ENCODE measurements around the gene LIPC. TPM values are rescaled to one million over a fixed set of nuclear protein-coding genes. Genes with fewer than 3 reads are reported as not detected.

The LIPC gene
- total and polyA plus RNA-seq, 3 donors from 2014 or later, result 0.12 to 0.37 TPM; not detected in 1

- Histone ChIP-seq H3K27ac (no peak overlapping the region), H3K27me3 (no peaks in the 10 kb centered on the region), H3K9me3 (no peaks in the 10 kb centered on the region), H3K4me1 (no peaks in the 10 kb centered on the region), H3K36me3 (ENCODE audit: low read depth, missing control alignments) (no peaks in the 10 kb centered on the region), H3K4me3 (no peak overlapping the region)
- intact Hi-C loops (cut with DNase I; ENCODE audit: low total_unique reads), result no loop called here
- TF ChIP-seq, protein P1, sequence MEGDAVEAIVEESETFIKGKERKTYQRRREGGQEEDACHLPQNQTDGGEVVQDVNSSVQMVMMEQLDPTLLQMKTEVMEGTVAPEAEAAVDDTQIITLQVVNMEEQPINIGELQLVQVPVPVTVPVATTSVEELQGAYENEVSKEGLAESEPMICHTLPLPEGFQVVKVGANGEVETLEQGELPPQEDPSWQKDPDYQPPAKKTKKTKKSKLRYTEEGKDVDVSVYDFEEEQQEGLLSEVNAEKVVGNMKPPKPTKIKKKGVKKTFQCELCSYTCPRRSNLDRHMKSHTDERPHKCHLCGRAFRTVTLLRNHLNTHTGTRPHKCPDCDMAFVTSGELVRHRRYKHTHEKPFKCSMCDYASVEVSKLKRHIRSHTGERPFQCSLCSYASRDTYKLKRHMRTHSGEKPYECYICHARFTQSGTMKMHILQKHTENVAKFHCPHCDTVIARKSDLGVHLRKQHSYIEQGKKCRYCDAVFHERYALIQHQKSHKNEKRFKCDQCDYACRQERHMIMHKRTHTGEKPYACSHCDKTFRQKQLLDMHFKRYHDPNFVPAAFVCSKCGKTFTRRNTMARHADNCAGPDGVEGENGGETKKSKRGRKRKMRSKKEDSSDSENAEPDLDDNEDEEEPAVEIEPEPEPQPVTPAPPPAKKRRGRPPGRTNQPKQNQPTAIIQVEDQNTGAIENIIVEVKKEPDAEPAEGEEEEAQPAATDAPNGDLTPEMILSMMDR (IDR thresholded peaks at IDR 0.05), result no peak
- TF ChIP-seq POLR2A (IDR thresholded peaks at IDR 0.05), result no peak
- WGBS, 2 donors, result 87% methylated on average over 7 of the region's 7 CpGs
- DNase-seq, result no peak
These were observed 61.0 kb downstream of the LIPC start for GRCh38 chr15:58492661-58493397.

DNA sequence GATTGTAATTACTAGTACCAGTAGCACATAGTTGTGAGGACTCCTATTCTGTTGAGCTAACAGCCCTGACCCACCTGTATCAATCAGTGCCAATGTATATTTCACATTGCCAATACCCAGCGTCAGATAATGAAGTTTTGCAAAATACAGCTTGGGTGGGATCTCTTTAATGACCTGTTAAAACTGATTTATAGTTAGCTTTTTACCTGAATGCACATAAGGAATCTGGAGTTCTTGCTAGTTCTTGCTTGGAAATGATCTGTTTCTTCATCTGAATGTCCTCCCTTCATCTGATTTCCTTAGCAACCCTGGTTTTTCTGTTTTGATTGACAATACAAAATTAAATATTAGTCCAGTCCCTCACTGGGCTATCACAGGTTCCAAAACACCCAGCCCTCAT is 62.8 kb downstream of the LIPC start:
- WGBS, 2 donors, result 70 to 73% methylated on average over 1 of the region's 1 CpG
- DNase-seq, result no peak
- no peak for TF ChIP-seq POLR2A (IDR thresholded peaks at IDR 0.05)
- TF ChIP-seq, protein P1 (IDR thresholded peaks at IDR 0.05), result no peak
- no peaks in the 10 kb centered on the region for H3K9me3 ChIP-seq
- no peaks in the 10 kb centered on the region for H3K36me3 ChIP-seq (ENCODE audit: low read depth, missing control alignments)
- no peaks in the 10 kb centered on the region for H3K27me3 ChIP-seq
- H3K27ac ChIP-seq, result no peak overlapping the region
- no peaks in the 10 kb centered on the region for H3K4me1 ChIP-seq
- intact Hi-C loops (cut with DNase I; ENCODE audit: low total_unique reads), result no loop called here
- no peak overlapping the region for H3K4me3 ChIP-seq

DNA sequence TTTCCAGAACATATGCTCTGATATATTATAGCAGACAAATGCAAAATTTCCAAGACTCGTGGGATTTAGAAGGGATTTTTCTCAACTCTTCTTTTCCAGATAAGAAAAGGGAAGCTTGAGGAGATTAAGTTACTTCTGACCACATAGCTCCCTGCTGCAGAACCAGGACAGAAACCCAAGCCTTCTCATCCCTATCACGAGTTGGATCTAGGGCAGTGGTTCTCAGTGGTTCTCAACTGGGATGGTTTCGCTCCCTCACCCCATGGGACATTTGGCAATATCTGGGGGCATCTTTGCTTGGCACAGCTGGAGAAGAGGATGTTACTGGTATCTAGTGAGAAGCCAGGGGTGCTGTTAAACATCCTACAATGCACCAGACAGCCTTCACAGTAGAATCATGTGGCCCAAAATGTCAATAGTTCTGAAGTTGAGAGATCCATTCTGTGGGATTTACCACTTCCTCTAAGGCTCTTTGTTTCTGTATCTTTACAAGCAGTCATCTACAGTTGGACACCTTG is 64.2 kb downstream of the LIPC start:
- 86 to 88% methylated on average over 3 of the region's 3 CpGs for WGBS, 2 donors
- intact Hi-C loops (cut with DNase I; ENCODE audit: low total_unique reads), result no loop called here

DNA sequence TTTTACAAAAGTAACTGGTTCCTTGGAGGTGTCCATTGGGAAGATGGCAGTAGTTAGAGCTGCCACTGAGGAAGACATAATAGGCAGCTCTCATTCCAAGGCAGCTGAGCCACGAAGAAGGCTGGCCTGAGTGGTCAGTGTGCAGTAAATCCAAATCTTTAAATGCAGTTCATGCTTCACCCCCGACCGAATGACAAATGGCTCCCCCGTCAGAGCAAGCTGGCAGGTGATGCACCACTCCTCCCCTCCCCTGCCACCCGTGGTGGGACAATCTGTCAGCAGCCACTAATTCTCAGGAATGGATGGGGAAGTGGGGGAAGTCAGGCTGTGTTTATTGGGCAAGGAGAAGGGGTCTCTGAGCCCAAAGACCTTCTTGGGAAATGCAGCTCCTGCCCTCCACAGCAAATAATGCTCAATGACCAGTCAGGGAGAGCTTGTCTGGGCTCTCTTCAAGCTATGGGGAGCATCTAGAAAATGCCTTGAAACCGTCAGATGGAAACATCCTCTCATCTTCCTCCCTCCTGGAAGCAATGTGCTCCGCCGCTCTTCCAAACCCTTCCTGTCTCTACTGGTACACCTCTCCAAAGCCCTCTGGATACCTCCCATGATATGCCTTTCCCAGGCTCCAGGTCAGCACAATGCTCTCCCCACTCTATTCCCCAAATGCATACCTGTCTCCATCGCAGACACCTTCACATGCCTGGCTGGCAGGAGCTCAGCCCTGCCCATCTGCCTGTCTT is 65.4 kb downstream of the LIPC start:
- Histone ChIP-seq H3K36me3 (ENCODE audit: low read depth, missing control alignments) (no peaks in the 10 kb centered on the region), H3K4me3 (no peak overlapping the region), H3K4me1 (no peaks in the 10 kb centered on the region), H3K27ac (no peak overlapping the region), H3K9me3 (no peaks in the 10 kb centered on the region), H3K27me3 (no peaks in the 10 kb centered on the region)
- intact Hi-C loops (cut with DNase I; ENCODE audit: low total_unique reads), result no loop called here
- WGBS, 2 donors, result 82 to 94% methylated on average over 7 to 9 of the region's 9 CpGs
- TF ChIP-seq, protein P1 (IDR thresholded peaks at IDR 0.05), result no peak
- TF ChIP-seq POLR2A (IDR thresholded peaks at IDR 0.05), result no peak
- no peak for DNase-seq

More for the DNA sequence above, 64.2 kb downstream of the LIPC start:
- DNase-seq, result no peak
- Histone ChIP-seq H3K4me1 (no peaks in the 10 kb centered on the region), H3K27me3 (no peaks in the 10 kb centered on the region), H3K27ac (no peak overlapping the region), H3K9me3 (no peaks in the 10 kb centered on the region), H3K4me3 (no peak overlapping the region), H3K36me3 (ENCODE audit: low read depth, missing control alignments) (no peaks in the 10 kb centered on the region)
- TF ChIP-seq POLR2A (IDR thresholded peaks at IDR 0.05), result no peak
- TF ChIP-seq, protein P1 (IDR thresholded peaks at IDR 0.05), result no peak

Data from testis (tissue), 3 donors.